AG04449 (cell line): Measurements from ENCODE around the gene PAX5.

Source experiments
- CTCF ChIA-PET: fragments of 350-600 bp; formaldehyde crosslinking; extraction: SDS; loops from one replicate; lab custom pipeline; 2021; ENCODE audit warnings: antibody characterized with exemption; lab: Yijun Ruan, JAX
- POLR2A ChIA-PET: fragments of 400-600, 350-600 bp; formaldehyde crosslinking; extraction: SDS; loops from one replicate; lab custom pipeline; 2020; ENCODE audit warnings: antibody characterized with exemption, inconsistent platforms; lab: Yijun Ruan, JAX
- DNase-seq: peaks from one replicate; pipeline ENCODE4 v3.0.0-alpha.2; 2010; ENCODE audit warnings: low read depth, low spot score
- H3K4me3 ChIP-seq: 2 replicates; pipeline ENCODE4 v1.5.1; 2011; ENCODE audit warnings: low read depth, mild to moderate bottlenecking, control low read depth, low read length
- CTCF ChIP-seq: IDR thresholded peaks from one replicate; pipeline ENCODE4 v1.5.1; 2011; ENCODE audit warnings: mild to moderate bottlenecking, moderate library complexity, low read length, control low read depth, inconsistent platforms; ENCODE audit not compliant: insufficient read depth; ENCODE audit errors: missing control alignments

Gene PAX5

GRCh38 chr9:36929350-36929675 is 104.8 kb downstream of the PAX5 start:
- TF ChIP-seq CTCF: no peak
- H3K4me3 ChIP-seq: no peak overlapping the region
- CTCF ChIA-PET: interaction anchor here (0.9 kb wide), 1 partner anchor 23 kb away, joined by 3 read pairs; no protein-coding TSS in a partner anchor
- no peak for DNase-seq
- POLR2A ChIA-PET: no interaction called here

- POLR2A ChIA-PET: no interaction called here
- CTCF ChIA-PET: no interaction called here
- DNase-seq: no peak
- TF ChIP-seq CTCF: no peak
- H3K4me3 ChIP-seq: no peak overlapping the region
Measured at GRCh38 chr9:36928670-36929349, 105.3 kb downstream of the PAX5 start.

GRCh38 chr9:36928210-36928609 is 105.9 kb downstream of the PAX5 start:
- no peak for TF ChIP-seq CTCF
- no peak overlapping the region for H3K4me3 ChIP-seq
- CTCF ChIA-PET: no interaction called here
- no peak for DNase-seq
- POLR2A ChIA-PET: no interaction called here

GRCh38 chr9:36924757-36925432 is 109.2 kb downstream of the PAX5 start:
- POLR2A ChIA-PET: no interaction called here
- no peak for TF ChIP-seq CTCF
- DNase-seq: no peak
- CTCF ChIA-PET: no interaction called here
- H3K4me3 ChIP-seq: no peak overlapping the region

- no peak overlapping the region for H3K4me3 ChIP-seq
- ChIA-PET CTCF (no interaction called here), POLR2A (no interaction called here)
- peak; percentile 42 for DNase-seq
- no peak for TF ChIP-seq CTCF
Measured at GRCh38 chr9:36924071-36924470, 110.0 kb downstream of the PAX5 start.

GRCh38 chr9:36923025-36923625 is 110.9 kb downstream of the PAX5 start:
- ChIA-PET CTCF (interaction anchor here (0.6 kb wide), 1 partner anchor 49 kb away, joined by 3 read pairs; no protein-coding TSS in a partner anchor), POLR2A (no interaction called here)
- H3K4me3 ChIP-seq: no peak overlapping the region
- TF ChIP-seq CTCF: no peak
- DNase-seq: no peak
